C4-2B (cell line): Measurements from ENCODE around the gene INS.

Experiments
- ZFX ChIP-seq: fragments of 450-650 bp; IDR thresholded peaks from 2 replicates; pipeline ENCODE4 v1.6.1; 2017
- TF ChIP-seq, protein P1 (sequence below): fragments of 450-650 bp; conservative IDR thresholded peaks from 2 replicates; pipeline ENCODE4 v1.5.1; 2017; ENCODE audit warnings: mild to moderate bottlenecking

- TF ChIP-seq, protein P1, sequence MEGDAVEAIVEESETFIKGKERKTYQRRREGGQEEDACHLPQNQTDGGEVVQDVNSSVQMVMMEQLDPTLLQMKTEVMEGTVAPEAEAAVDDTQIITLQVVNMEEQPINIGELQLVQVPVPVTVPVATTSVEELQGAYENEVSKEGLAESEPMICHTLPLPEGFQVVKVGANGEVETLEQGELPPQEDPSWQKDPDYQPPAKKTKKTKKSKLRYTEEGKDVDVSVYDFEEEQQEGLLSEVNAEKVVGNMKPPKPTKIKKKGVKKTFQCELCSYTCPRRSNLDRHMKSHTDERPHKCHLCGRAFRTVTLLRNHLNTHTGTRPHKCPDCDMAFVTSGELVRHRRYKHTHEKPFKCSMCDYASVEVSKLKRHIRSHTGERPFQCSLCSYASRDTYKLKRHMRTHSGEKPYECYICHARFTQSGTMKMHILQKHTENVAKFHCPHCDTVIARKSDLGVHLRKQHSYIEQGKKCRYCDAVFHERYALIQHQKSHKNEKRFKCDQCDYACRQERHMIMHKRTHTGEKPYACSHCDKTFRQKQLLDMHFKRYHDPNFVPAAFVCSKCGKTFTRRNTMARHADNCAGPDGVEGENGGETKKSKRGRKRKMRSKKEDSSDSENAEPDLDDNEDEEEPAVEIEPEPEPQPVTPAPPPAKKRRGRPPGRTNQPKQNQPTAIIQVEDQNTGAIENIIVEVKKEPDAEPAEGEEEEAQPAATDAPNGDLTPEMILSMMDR, result no peak
- TF ChIP-seq ZFX, result no peak
Measured at GRCh38 chr11:2182692-2183474, 21.9 kb upstream of the INS start.
